Suppressor macrophage treated with lipopolysaccharide for 4 hours (primary cell): ENCODE data around the gene SLC6A12.
A peak's percentile ranks its signal among the peaks of the same experiment; 100 is the strongest.

Source experiments
- DNase-seq: peaks from one replicate; pipeline ENCODE4 v3.0.0-alpha.2; 2020

The SLC6A12 gene

DNA sequence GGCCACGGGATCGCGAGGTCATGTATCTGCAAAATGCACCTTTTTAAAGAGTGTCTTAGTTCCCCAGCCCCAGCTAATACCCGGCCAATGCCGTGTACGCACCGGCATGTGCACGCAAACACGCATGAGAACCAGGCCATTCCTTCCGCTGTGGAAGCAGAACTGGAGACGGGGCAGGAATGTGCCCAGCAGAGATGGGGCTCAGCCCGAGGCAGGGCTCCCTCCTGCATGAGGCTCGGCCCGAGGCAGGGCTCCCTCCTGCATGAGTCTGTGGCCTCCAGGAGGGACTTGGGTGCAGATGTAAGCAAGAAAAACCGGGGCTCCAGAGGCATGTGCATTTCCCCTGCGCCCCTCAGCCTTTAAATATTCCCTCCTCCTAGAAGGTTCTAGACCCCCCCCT, 38.2 kb downstream of the SLC6A12 start:
- DNase-seq = no peak

DNA sequence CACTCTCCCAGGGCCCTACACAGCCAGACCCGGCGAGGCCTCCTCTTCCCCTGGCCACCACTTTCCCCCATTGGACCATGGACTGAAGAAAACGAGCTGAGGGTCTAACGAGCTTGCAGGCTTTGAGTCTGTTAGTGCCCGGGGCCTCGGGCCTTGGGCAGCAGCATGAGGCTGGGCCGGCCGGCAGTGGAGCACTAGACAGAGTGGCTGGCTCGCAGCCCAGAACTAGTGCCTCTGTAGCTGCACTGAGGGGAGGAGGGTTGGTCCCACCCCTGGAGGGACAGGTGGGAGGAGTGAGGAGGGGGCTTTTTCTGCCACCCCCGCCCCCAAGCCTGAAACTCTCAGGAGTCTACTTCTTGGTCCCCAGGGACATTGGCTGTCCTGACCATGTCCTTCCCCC, 38.7 kb downstream of the SLC6A12 start:
- DNase-seq = no peak

DNA sequence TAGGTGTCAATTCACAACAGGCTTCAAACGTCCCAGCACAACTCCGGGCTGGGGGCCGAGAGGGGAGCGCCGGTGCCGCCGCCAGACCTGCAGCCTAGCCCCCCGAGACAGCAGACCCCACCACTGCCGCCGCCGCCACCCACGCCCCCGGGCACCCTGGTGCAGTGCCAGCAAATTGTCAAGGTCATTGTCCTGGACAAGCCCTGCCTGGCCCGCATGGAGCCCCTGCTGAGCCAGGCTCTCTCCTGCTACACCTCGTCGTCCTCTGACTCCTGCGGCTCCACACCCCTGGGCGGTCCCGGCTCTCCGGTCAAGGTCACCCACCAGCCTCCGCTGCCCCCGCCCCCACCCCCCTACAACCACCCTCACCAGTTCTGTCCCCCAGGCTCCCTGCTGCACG, 39.4 kb downstream of the SLC6A12 start:
- no peak for DNase-seq

DNA sequence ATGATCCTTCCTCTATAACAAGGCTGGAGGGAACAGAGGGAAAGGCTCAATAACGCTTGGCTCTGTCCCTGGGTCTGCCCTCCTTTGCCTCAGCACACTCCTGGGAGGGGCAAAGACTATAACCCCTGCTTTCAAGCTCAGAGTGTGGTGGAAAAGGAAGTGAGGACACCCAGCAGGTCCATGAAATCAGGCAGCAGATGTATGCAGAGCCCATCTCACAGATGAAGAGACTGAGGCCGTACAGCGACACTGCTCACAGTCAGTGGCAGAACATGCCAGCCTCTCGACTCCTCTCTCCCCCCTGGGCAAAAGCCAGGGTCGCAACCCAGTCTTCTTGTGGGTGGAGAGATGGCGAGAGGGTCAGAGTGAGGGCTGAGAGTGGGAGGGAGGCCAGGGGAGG, 39.8 kb downstream of the SLC6A12 start:
- DNase-seq = no peak

DNA sequence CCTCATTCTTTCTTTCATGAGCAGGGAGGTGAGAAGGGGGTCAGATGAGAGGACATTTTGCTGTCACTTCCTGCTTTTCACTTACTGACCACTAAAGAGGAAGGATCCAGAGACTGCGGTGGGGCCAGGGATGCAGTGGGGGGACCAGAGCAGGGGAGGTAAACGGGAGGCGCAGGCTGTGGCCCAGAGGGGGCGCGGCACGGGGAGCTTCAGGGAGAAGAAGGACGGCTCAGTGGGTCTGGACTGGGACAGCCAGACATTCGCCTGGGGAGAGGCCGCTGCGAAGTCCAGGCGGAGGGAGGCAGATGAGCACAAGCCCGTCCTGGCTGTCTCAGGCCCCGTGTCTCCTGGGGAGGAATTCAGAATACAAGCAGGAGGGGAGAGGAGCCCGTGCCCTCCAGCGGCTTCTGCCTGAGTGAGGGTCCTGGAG, 41.2 kb downstream of the SLC6A12 start:
- peak; percentile 15 for DNase-seq

DNA sequence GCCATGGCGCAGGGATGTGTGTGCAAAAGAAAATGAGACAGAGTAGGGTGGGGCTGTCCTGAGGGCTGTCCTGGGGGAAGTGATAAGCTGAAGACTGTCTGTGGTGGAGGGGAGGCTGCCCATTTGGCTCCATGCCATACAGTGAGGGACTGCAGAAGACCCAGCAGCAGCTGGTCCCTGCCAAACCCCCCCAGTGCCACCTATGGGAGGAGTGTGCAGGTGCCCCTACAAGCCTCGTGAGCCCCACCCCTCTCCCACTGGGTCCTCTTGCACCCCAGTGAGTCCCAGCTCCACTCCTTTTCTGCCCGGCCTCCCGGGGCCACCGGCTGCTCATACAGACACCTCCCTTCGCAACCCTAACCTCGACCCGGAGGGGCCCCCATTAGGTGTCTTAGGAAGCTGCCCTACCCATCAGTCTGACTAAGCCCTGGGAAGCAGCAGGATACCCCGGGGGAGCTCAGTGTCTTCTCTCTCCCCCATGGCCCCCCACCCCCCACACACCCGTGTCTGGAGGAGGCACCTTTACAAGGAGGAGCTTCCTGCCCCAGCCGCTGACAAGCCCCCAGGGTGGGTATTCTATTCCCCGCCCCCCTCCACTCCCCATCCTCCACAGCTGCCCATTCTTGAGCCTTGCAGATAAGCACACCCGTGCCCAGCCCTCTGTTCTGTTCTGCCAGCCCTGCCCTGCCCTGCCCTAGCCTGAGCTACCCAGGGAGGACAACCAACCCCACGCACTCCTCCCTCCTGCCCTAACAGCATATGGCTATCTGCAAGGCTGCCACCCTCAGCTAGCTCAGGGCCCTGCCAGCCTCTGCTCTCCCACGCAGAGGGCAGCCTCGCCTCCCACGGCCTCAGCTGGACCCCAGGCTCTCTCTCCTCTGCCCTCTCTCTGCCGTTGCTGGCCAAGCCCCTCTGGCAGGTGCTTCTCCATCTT, 41.9 kb downstream of the SLC6A12 start:
- no peak for DNase-seq

DNA sequence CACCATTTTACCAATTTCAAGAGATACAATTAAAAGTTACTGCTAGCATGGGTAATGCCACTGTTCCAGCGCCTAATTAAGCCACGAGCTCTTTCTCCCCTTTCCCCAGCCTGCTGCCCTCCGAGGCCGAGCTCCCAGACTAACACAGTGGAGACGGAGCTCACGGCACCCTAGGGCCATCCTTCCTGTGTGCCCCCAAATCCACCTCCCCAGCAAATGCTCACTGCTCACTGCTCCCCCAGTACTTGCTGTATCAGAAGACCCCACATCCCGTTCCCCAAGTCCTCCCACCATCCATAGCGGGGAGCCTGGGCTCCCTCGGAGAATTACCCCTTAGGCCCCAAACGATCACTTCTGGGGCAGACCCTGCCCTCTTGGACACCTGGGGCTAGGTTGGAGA, 42.7 kb downstream of the SLC6A12 start:
- no peak for DNase-seq

DNA sequence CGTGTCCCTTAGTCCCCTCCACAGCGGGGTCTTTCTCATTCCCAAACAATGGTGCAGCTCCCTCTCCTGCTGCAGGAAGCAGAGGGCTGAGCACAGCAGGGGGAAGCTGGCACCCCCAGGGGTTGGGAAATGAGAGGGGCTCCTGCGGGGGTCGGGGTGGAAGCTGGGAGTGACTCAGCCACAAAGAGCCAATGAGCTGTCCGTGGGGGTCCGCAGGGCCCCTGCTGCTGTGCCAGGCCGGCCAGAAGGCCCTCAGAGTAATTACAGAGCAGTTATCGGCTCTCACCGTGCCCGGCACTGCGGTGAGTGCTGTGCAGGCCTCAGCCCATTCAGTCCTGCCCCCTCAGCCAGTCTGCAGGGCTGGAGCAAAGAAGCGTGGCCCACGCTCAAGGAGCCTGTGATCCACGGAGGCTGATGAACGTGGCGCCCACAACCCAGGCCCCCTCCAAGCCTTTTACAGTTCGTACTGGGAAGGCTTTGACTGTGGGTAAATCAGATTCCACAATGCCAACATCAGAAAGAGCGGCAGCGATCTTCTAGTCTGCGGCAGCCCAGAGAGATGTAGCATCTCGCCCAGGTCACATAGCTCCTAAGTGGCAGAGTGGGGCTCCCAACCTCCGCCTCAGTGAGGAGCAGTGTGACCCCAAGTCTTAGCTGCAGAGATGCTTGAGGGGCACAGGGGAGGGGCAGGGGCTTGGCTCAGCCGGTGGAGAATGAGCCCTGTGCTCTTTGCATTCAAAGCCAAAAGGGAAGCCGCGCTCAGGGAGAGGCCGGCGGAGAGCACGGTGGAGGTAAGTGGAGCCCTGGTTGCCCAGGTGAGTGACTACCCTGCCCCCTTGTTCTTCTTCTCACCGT, 43.4 kb downstream of the SLC6A12 start:
- DNase-seq = no peak

DNA sequence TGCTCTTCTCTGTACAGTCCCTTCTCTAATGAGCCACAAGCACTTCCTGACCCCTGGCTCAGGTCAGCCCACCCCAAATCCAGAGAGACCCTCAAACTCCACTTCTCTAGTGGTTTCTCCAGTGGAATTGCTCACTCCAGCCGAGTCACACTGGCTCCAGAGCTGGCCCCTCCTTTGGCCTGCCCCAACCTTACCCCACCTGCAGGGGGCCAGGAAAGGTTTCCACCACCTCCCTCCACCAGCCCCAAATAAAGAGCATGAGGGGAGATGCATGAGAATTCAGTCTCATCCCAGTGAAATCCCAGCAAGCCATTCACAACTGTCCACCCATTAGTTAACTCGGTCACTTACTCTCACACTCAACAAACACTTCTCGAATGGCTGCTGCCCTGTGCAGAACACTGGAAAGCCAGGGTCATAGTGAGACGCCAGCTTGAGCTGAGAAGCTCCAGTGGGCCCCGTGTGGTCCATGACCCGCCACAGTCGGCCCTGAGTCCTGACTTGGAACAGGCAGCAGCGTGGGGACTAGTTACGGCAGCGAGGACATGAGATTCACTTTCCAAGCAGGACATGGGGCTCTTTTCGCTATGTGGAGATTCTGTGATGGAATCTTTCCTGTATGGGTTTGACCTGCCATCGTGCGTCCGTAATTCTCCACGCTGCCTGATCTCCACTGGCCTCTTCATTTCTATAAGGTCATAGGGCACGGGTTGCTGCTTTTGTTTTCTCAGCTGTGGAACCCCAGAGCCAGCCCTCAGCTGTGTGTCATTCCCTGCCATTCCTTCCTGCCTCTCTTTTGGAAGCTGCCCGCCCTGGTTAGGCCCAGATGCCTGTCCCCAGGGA, 44.2 kb downstream of the SLC6A12 start:
- DNase-seq = no peak

DNA sequence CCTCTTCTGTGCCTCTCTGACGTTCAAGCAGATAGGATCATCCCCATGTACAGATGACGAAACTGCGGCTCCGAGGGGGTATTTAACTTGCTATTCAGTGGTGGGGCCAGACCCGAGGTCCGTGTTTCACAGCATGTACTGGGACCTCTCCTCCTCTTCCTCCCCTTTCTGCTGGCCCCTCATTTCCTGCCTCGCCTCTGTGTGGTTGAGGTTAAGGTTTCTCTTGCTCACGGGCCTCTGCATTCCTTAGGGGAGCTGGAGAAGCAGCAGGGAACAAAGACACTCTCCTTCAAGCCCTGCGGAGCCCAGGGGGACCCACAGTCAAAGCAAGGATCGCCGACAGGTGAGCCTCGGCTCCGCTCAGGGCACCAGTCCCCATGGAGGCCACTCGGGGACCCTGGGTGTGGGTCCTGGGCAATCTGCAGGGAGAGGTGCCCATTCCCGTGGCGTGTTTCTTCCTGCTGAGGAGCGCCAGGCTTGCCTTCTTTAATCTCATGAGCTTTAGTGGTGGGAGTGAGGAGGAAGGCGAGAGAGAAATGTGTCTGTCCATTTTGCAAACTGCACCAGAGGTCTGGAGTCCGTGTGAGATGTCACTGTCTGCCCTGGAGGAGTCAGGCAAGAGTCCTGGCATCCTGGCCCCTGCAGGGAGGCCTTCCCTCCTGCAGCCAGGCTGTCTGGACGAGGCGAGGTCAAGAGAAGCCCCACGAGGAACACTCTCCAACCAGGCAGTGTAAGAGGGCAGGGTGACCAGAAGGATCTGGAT, 45.0 kb downstream of the SLC6A12 start:
- DNase-seq = no peak

DNA sequence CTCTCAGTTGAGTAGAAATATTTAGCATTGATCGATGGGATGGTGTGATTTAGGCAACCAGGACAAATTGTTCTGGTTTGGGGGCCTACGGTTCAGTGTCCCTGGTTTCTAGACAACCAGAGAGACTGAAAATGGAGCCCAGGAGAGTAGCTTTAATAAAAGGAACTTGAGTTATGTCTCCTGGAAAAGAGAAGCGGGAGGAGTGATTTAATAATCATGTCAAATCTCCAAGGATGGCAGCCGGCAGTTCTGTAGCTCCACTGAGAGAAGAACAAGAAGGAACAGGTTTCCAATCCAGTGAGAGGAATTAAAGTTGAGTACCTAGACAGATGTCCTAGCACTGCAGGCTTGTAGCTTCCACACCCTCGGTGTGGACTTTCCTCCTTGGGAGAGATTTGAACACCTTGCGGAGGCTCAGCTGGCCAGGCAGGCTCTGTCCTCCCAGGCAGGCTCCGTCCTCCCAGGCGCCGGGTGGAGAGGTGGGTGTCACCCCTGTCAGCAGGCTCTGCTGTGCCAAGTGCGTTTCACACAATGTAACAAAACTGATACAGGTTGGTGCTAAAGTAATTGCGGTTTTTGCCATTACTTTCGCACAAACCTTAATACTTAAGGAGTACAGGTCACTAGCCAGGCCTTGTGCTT, 45.9 kb downstream of the SLC6A12 start:
- no peak for DNase-seq

DNA sequence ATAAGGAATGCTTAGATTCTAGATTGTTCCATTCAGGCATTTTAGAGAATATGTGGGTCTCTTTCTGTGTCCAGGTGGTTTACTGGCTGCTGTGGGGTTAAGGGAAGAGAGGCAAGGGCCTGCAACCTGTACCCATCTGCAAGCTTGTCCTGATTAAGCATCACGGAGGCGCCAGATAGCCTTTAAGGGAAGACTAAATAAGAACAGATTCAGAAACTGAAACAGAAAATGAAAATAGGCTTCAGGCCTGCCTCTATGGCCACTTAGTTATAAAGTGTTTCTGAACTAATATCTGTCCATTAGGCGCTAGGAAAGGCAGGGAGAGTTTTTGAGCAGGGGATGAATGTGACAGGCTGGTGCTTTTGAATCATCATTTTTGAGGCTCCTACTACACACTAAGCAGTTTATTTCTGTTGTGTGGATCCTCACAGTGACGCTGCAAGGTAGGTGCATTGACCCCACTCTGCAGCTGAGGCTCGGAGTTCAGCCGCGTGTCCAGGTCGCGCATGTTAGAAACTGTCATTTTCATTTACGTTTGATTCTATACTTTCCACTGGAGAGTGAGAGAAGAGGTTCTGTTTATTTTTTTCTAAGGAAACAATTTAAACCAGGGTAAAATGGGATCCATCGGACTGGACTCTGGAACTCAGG, 47.4 kb downstream of the SLC6A12 start:
- peak; percentile 53 for DNase-seq

DNA sequence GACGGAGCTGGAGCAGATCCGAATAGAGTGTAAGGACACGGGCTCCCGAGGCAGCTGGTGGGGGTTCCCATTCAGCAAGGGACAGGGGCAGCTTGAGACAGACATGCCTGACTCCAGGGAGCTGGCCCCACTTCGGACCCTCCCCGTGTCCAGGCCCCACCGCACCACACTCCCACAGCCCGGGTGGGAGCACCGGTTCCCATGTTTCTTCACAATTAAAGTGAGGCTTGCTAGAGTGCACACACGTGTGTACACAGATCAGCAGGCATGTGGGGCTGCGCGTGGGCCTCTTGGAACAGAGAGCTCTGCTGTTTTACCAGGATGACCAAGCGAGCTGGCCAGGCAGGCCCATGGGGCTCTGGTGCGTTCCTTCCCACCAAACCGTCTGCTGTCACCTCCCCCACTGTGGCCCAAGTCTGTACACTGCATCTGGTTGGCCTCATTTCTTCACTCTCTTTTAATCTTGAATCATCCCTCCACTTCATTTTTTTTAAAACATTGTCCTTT, 48.0 kb downstream of the SLC6A12 start:
- DNase-seq = no peak

DNA sequence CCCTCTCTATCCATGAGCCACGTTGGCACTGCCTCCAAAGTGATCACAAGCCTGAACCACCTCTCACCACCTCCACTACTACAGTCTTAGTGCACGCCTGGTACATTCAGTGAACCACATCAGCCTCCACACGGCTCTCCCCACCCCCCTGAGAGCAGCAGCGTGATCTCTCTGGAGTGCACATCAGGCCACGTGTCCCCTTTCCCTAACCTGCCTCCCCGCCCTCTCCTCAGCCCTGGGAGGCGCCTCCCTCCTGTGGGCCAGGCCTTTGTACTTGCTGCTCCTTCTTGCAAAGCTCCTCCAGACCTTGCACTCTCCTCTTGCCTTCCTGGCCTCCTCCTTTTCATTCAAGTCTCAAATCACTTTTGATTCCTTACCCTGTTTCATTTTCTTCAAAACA, 49.8 kb downstream of the SLC6A12 start:
- DNase-seq = no peak

DNA sequence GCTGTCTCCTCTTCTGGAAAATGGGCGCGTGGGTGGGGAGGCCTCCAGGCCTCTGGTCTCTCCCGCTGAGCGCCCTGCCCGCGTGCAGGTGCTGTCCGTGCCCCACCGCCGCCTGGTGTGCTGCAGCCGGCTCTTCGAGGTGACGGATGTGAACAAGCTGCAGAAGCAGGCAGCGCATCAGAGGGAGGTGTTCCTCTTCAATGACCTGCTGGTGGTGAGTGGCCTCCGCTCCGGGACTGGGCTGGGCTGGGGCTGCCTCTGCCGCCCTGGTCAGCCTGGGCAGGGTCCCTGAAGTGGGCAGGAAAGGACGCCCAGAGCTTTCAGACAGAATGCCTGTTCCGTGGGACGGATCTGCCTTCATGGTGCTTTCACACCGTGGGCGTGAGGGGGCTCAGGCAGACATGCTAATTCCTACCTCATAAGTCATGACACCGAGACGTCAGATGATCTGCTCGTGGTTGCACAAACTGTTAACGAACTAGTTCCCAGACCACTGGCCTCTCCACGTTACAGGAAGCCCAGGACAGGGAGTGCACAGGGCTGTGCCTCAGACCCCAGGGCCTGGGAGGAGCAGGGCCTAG, 50.5 kb downstream of the SLC6A12 start:
- DNase-seq = no peak

DNA sequence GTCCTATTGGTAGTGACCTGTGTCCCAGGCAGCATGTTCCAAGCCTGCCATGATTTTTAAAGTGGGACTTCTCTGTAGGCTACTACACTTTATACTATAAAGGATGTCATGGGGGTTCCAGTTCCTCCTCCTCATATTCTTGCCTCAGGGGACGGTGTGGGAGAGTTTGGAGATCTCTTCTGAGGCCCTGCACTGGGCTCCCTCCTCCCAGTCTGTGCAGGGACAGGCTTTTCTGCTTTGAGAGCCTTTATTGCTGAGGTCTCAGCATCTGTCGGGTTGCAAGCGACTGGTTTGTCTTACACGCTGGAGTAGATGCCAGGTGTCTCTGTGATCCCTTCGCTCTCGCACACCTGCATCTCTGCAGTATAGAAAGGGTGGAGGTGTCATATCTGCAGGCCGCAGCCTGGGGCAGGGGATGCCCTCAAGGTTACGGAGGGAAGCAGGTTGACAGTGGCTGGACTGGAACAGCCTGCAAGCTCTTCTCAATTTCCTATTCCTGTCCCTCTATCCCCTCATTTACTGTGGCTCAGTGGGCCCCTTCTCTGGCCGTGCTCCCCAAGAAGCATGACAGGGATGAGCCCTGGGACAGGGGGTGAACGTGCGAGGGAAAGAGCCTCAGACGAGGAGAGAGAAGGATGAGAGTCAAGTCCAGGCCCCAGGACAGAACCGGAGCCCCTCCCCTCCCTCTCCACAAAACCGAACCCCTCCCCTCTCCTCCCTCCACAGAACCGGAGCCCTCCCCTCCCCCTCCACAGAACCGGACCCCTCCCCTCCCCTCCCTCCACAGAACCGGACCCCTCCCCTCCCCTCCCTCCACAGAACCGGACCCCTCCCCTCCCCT, 51.3 kb downstream of the SLC6A12 start:
- DNase-seq = no peak

DNA sequence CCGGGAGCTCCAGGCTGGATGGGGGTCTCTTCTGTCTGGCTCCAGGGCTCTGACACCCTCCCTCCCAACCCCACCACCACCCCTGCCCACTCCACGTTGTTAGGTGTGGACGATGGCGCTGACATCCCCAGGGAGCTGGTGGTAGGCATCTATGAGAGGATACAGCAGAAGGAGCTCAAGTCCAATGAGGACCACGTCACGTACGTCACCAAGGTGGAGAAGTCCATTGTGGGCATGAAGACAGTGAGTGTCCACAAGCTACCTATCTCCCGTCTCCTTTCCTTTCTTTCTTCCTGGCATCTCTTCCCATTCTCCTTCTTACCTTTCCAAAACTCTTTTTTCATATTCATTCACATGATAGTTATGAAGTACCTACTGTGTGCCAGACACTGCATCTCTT, 52.1 kb downstream of the SLC6A12 start:
- no peak for DNase-seq

DNA sequence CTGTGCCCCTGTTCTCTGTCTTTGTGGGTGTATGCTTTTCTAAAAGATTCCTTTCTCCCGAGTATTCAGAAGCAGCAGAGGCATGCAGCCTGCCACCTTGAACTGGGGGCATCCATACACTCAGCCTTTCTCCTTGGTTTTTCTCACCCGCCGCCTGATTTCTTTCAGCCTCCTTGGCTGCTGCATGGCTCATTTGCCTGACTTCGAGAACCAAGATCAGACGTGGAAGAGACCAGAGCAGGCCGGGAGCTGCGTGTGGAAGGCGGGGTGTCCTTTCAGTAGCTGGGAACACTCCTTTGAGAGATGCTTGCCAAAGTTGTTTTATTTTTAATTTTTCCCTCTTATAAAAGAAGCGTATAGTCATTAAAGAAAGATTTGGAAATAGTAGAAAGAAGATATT, 53.1 kb downstream of the SLC6A12 start:
- no peak for DNase-seq

DNA sequence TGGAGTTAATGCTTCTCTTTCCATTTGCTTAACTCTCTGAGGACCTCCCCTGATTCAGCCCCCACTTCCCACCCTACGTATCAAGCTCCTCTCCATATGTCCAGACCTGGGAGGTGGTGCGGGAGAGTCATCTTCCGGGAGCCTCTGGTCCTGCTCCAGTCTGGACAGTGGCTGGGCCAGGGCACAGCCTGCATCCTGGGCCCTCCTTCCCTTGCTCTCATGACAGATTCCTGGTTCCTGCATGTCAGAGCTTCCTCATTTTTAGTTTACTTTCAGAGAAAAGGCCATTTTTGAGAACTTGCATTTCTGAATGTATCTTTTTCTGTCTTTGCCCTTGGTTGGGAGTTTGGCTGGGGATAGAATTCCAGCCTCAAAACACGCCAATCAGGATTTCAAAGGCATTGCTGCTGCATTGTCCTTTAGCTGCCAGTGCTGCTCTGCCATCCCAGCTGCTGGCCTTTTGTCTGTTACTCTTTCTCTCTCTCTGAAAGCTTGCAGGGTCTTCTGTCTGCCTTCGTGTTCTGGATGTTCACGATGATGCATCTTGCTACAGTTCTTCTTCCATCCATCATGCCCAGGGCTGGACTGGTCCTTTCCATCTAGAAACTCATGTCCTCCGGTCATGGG, 54.7 kb downstream of the SLC6A12 start:
- DNase-seq = peak; percentile 29
